ENCODE measurements around the gene EFNA2.
"Not testable (repeated sequence)": the region's sequence is repeated elsewhere in the genome, so short reads cannot be mapped to it uniquely, and the experiment has no call there.

Gene EFNA2

DNA sequence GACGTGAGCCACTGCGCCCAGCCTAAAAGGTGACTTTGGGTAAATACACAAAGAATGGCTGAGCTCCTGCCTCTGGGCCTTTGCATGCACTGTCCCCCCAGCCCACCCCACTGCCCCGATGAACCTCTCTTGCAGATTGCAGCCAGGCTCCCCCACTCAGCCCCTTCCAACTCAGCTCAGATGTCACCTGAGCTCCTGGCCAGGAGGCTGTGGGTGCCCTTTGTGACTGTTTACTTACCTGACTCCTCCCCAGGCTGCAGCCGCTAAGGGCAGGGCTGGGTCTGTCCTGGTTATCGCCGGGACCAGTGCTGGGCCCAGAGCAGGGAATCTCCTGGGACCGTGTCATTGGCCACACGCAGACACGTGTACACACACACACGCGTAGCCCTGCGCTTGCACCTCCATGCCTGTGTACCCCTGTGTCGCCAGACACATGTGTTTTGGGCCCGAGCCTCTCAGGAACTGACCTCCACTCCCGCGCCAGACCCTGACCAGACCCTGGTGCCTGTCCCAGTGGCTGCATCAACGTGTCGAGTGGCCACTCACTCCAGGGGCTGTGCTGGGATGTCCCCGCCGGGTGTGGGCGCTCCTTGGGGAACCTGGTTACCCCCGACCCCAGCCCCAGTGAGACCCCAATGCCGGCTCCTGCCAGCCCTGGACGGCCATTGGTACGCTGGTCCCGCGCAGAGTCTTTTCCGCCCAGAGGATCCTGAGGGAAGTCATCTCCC, 18.7 kb downstream of the EFNA2 start:
- no peak overlapping the region for H3K4me2 ChIP-seq (ENCODE audit: low read length)
- H3K4me1 ChIP-seq (ENCODE audit: control insufficient read depth, insufficient read depth, low read length), result no peaks in the 10 kb centered on the region
- no peak overlapping the region for H3K9ac ChIP-seq (ENCODE audit: low read depth, low read length)
- H3K9me3 ChIP-seq (replicated peaks; ENCODE audit: low read length), result no peaks in the 10 kb centered on the region
- H3K36me3 ChIP-seq (ENCODE audit: insufficient read depth, low read length), result no peaks in the 10 kb centered on the region
- H3K27me3 ChIP-seq (ENCODE audit: control insufficient read depth, insufficient read depth, low read length), result peaks cover 19% of the 10 kb centered on the region
- no peak overlapping the region for H3K4me3 ChIP-seq (ENCODE audit: low read length)

DNA sequence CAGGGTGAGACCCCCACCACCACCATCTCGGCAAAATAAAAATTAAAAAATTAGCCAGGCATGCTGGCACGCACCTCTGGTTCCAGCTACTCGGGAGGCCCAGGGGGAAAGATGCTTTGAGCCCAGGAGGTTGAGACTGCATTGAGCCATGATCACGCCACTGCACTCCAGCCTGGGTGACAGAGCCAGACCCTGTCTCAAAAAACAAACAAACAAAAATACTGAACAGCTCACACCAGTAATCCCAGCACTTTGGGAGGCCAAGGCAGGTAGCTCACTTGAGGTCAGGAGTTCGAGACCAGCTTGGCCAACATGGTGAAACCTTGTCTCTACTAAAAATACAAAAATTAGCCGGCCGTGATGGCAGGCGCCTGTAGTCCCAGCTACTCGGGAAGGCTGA, 19.7 kb downstream of the EFNA2 start:
- not testable (repeated sequence) for H3K4me1 ChIP-seq (ENCODE audit: control insufficient read depth, insufficient read depth, low read length); H3K4me3 ChIP-seq (ENCODE audit: low read length); H3K9ac ChIP-seq (ENCODE audit: low read depth, low read length); H3K4me2 ChIP-seq (ENCODE audit: low read length); H3K36me3 ChIP-seq (ENCODE audit: insufficient read depth, low read length); H3K9me3 ChIP-seq (replicated peaks; ENCODE audit: low read length)
- peaks cover 22% of the 10 kb centered on the region for H3K27me3 ChIP-seq (ENCODE audit: control insufficient read depth, insufficient read depth, low read length)

DNA sequence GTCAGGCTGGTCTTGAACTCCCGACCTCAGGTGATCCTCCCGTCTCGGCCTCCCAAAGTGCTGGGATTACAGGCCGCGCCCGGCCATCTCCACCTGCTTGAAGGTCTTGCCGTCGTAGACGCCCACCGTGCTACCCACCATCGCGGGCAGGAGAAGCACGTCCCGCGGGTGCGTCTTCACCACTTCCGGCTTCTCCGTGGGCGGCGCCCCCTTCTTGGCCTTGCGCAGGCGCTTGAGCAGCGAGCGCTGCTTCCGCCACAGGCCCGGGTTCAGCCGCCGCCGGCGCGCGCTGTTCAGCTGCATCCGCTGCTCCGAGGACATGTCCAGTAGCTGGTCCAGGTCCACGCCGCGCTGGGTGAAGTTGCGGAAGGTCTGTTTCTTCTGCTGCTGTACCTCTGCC, 21.6 kb downstream of the EFNA2 start:
- no peak overlapping the region for H3K9ac ChIP-seq (ENCODE audit: low read depth, low read length)
- H3K4me1 ChIP-seq (ENCODE audit: control insufficient read depth, insufficient read depth, low read length), result no peaks in the 10 kb centered on the region
- no peaks in the 10 kb centered on the region for H3K36me3 ChIP-seq (ENCODE audit: insufficient read depth, low read length)
- no peak overlapping the region for H3K4me3 ChIP-seq (ENCODE audit: low read length)
- H3K9me3 ChIP-seq (replicated peaks; ENCODE audit: low read length), result no peaks in the 10 kb centered on the region
- no peak overlapping the region for H3K4me2 ChIP-seq (ENCODE audit: low read length)
- H3K27me3 ChIP-seq (ENCODE audit: control insufficient read depth, insufficient read depth, low read length), result peaks cover 16% of the 10 kb centered on the region

DNA sequence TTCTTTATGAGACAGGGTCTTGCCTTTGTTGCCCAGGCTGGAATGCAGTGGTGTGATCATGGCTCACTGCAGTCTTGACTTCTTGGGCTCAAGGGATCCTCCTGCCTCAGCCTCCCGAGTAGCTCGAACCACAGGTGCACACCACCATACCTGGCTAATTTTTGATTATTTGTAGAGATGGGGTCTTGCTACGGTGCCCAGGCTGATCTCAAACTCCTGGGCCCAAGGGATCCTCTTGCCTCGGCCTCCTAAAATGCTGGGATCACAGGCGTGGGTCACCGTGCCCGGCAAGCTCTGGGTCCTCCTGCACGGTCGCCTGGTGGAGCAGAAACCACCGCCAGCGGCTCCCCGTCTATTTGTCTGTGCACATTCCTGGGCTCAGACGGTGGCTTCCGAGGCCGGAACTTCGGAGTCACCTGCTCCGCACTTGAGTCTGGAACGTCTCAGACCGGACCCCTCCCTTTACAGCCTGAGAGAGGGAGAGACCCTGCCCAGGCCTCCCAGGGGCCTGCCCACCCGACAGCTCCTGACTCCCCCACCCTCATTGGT, 22.2 kb downstream of the EFNA2 start:
- no peak overlapping the region for H3K9ac ChIP-seq (ENCODE audit: low read depth, low read length)
- no peaks in the 10 kb centered on the region for H3K9me3 ChIP-seq (replicated peaks; ENCODE audit: low read length)
- no peak overlapping the region for H3K4me3 ChIP-seq (ENCODE audit: low read length)
- H3K27me3 ChIP-seq (ENCODE audit: control insufficient read depth, insufficient read depth, low read length), result peaks cover 14% of the 10 kb centered on the region
- no peaks in the 10 kb centered on the region for H3K36me3 ChIP-seq (ENCODE audit: insufficient read depth, low read length)
- H3K4me2 ChIP-seq (ENCODE audit: low read length), result no peak overlapping the region
- no peaks in the 10 kb centered on the region for H3K4me1 ChIP-seq (ENCODE audit: control insufficient read depth, insufficient read depth, low read length)

DNA sequence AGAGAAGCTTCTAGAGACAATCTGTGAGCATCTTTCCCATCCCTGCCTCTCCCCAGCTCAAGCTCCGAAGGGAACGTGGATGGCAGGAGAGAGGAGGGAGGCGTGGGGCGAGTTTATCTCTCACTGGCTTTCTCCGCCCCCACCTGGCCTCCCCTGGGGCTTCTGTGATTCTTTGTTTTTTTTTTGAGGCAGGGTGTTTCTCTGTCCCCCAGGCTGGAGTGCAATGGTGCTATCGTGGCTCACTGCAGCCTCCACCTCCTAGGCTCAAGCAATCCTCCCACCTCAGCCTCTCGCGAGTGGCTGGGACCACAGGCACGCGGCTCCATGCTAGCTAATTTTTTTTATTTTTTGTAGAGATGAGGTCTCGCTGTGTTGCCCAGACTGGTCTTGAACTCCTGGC, 23.0 kb downstream of the EFNA2 start:
- Histone ChIP-seq H3K4me3 (ENCODE audit: low read length) (no peak overlapping the region), H3K4me2 (ENCODE audit: low read length) (no peak overlapping the region), H3K27me3 (ENCODE audit: control insufficient read depth, insufficient read depth, low read length) (peaks cover 11% of the 10 kb centered on the region), H3K36me3 (ENCODE audit: insufficient read depth, low read length) (no peaks in the 10 kb centered on the region), H3K9ac (ENCODE audit: low read depth, low read length) (no peak overlapping the region), H3K9me3 (replicated peaks; ENCODE audit: low read length) (no peaks in the 10 kb centered on the region), H3K4me1 (ENCODE audit: control insufficient read depth, insufficient read depth, low read length) (peaks cover 6% of the 10 kb centered on the region)

DNA sequence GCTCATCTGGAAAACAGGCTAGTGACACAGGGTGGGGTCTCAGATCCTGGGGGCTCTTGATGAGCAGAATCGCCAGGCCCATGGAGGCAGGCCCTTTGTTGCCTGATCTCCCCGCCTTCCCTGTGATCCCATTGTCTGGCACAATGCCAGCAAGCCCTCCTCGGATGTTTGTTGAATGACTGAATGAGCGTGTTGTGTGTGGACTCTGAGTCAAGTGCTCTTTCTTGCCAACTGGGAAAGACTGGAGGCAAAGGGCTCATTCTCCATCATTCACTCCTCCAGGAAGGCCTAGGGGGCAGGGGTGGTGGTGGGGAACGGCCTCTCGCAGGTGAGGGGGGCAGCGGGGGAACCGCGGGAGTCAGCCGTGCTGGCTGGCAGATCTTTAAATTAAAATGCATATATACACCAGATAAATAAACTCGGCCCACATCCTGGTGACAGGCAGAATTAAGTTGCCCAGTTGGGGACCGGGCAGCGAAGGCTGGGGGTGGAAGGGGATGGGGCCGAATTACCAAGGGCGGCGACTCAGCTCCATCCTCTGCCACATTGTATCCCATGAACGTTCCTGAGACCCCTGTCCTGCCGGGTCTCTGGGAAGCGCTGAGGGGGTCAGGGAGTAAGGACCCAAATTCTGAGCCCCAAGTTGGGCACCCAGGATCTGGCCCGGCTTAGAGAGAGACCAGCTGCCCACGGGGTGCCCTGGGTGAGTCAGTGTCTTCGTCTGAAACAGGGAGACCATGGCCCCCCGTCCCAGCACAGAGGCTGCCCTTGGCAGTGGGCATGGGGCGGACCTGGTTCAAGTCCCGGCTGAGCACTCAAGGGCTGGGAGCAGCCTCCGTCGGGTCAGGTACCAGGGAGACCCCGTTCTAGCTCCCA, 24.5 kb downstream of the EFNA2 start:
- H3K4me1 ChIP-seq (ENCODE audit: control insufficient read depth, insufficient read depth, low read length), result peaks cover 6% of the 10 kb centered on the region
- H3K9ac ChIP-seq (ENCODE audit: low read depth, low read length), result no peak overlapping the region
- no peaks in the 10 kb centered on the region for H3K36me3 ChIP-seq (ENCODE audit: insufficient read depth, low read length)
- peaks cover 8% of the 10 kb centered on the region for H3K27me3 ChIP-seq (ENCODE audit: control insufficient read depth, insufficient read depth, low read length)
- H3K4me3 ChIP-seq (ENCODE audit: low read length), result no peak overlapping the region
- H3K9me3 ChIP-seq (replicated peaks; ENCODE audit: low read length), result no peaks in the 10 kb centered on the region
- H3K4me2 ChIP-seq (ENCODE audit: low read length), result no peak overlapping the region

DNA sequence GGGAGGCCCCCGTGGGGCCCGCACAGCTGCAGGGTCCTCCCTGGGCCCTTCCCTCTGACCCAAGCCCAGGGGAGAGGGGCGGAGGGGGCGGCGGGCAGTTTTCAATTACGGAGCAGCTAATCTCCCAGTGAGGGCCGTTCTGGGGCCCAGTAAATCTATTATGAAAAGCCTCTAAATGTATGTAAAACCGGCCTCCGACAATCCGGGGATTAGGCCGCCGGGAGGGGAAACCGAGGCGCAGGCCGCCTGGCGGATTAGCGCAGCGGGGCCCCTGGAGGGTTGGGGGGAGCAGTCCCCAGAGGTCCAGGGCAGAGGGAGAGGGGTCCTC, 25.1 kb downstream of the EFNA2 start:
- Histone ChIP-seq H3K27me3 (ENCODE audit: control insufficient read depth, insufficient read depth, low read length) (peaks cover 10% of the 10 kb centered on the region), H3K9me3 (replicated peaks; ENCODE audit: low read length) (no peaks in the 10 kb centered on the region), H3K9ac (ENCODE audit: low read depth, low read length) (no peak overlapping the region), H3K4me1 (ENCODE audit: control insufficient read depth, insufficient read depth, low read length) (peaks cover 6% of the 10 kb centered on the region), H3K4me3 (ENCODE audit: low read length) (no peak overlapping the region), H3K4me2 (ENCODE audit: low read length) (no peak overlapping the region), H3K36me3 (ENCODE audit: insufficient read depth, low read length) (no peaks in the 10 kb centered on the region)

DNA sequence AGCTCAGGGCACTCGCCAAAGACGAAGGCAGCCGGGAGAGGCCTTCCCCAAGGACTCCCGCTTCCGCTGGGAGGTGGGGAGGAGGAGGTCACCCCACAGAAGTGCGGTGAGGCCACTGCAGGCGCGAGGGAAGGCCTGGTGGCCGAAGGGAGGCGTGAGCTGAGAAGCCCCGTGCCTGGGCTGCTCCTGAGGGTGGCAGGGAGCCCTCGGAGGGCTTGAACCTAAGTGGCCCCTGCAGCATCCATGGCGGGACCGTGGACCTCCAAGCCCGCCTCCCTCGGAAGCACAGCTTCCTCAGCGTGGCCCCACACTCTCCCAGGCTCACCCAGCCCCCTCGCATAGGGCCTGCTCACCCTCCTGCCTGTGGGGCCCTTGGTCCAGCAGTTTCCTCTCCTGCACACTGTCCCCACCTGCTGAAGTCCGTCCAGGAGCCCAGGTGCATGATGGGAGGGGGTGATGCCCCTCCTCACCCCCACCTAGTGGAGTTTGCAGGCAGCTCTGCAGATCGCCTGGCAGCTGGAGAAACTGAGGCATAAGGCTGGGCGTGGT, 25.9 kb downstream of the EFNA2 start:
- H3K9ac ChIP-seq (ENCODE audit: low read depth, low read length), result no peak overlapping the region
- no peak overlapping the region for H3K4me3 ChIP-seq (ENCODE audit: low read length)
- no peak overlapping the region for H3K4me2 ChIP-seq (ENCODE audit: low read length)
- peaks cover 6% of the 10 kb centered on the region for H3K4me1 ChIP-seq (ENCODE audit: control insufficient read depth, insufficient read depth, low read length)
- no peaks in the 10 kb centered on the region for H3K36me3 ChIP-seq (ENCODE audit: insufficient read depth, low read length)
- H3K9me3 ChIP-seq (replicated peaks; ENCODE audit: low read length), result no peaks in the 10 kb centered on the region
- H3K27me3 ChIP-seq (ENCODE audit: control insufficient read depth, insufficient read depth, low read length), result peaks cover 18% of the 10 kb centered on the region

DNA sequence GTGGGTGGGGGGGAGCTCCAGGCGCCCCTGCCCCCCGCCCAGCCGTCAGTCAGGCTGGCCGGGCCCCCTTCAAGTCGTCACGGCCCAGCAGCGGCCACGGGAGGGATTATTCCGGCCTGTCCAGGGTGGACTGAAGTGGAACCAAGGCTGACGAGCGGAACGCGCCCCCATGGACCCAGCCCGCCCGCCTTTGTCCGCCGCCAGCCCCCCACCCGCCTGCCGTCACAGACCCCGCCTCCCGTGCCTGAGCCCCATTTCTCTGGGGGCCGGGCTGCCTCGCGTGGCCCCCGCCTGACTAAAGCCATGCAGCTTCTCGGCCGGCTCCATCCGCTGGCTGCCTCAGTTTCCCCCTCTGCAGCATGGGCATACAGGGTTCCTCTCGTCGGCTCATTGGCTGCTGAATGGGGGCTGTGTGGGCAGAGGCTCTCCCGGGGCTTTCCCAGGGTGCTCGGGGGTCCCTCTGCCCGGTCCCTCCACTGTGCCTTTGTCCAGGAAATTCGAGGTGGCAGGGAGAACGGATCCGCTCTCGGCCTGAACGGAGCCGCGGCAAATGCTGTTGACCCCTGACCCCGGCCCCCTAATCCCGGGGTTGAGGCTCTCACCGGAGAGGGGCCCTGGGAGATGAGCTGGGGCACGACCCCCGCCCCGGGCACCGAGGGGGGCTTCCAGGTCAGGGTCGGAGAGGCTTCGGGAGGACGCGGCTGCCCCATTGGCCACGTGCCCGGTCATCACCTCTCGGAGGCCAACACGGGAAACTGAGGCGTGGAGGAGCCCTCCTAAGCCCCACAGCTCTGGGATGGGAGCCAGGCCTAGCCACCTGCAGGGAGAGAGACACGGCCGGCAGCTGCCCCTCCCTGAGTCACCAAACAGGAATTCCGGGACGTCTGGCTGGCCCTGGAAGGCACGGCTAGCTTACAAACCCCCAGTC, 27.4 kb downstream of the EFNA2 start:
- Histone ChIP-seq H3K36me3 (ENCODE audit: insufficient read depth, low read length) (no peaks in the 10 kb centered on the region), H3K27me3 (ENCODE audit: control insufficient read depth, insufficient read depth, low read length) (peaks cover 31% of the 10 kb centered on the region), H3K9ac (ENCODE audit: low read depth, low read length) (no peak overlapping the region), H3K4me2 (ENCODE audit: low read length) (no peak overlapping the region), H3K4me3 (ENCODE audit: low read length) (no peak overlapping the region), H3K4me1 (ENCODE audit: control insufficient read depth, insufficient read depth, low read length) (peaks cover 6% of the 10 kb centered on the region), H3K9me3 (replicated peaks; ENCODE audit: low read length) (no peaks in the 10 kb centered on the region)

DNA sequence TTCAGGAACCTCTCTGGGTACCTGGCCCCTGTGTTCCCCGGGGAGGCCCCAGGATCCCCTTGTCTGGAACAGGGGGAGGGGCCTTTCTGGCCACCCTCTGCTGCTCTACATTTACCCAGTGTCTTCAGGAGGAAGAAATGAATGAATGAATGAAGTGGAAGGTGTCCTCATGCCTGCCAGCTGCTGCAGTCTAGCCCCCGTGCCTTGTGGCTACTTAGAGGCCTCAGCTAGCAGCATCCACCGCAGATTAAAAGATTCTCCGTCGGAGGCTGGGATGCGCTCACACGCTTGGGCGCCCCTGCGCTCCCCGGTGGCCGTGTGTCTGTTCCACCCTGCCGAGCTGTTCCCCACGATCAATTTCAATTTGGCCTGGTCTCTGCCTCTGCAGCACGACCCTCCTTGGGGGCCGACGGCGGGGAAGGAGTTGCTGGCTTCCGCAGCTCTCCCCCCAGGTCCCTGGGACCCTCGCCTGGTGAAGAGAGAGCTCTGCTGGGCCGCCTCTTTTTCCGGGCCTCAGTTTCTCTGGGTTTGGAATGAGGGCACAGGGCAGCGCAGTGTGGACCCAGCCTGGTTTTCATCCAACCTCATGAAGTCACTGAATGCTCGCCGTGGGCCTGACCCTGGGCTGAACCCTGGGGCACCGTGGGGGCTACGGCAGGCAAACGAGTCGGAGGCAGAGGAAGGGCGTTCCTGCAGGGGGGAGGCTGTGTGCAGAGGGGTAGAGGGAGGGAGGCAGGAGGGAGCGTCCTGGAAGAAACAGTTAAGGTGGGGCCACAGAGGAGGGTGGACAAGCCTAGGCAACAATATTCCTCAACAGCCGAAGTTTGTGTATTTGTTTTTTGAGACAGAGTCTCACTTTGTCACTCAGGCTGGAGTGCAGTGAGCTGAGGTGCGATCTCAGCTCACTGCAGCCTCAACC, 28.3 kb downstream of the EFNA2 start:
- H3K36me3 ChIP-seq (ENCODE audit: insufficient read depth, low read length), result no peaks in the 10 kb centered on the region
- H3K9ac ChIP-seq (ENCODE audit: low read depth, low read length), result no peak overlapping the region
- H3K4me2 ChIP-seq (ENCODE audit: low read length), result no peak overlapping the region
- H3K4me1 ChIP-seq (ENCODE audit: control insufficient read depth, insufficient read depth, low read length), result peaks cover 6% of the 10 kb centered on the region
- no peak overlapping the region for H3K4me3 ChIP-seq (ENCODE audit: low read length)
- no peaks in the 10 kb centered on the region for H3K9me3 ChIP-seq (replicated peaks; ENCODE audit: low read length)
- peaks cover 34% of the 10 kb centered on the region for H3K27me3 ChIP-seq (ENCODE audit: control insufficient read depth, insufficient read depth, low read length)

Data from skeletal muscle satellite cell (primary cell).